Loucy (cell line): ENCODE data around the gene SNAPC3.

ENCODE experiments used
- CTCF ChIP-seq: fragments of 200-600 bp; sonication (generic); conservative IDR thresholded peaks from 2 replicates; pipeline ENCODE4 v1.5.1; 2014; ENCODE audit warnings: mild to moderate bottlenecking, antibody characterized with exemption, low read length
- EZH2phosphoT487 ChIP-seq: fragments of 200-600 bp; IDR thresholded peaks from 2 replicates; pipeline ENCODE4 v1.6.1; 2018; ENCODE audit warnings: antibody characterized with exemption, mild to moderate bottlenecking, moderate library complexity, borderline replicate concordance

DNA sequence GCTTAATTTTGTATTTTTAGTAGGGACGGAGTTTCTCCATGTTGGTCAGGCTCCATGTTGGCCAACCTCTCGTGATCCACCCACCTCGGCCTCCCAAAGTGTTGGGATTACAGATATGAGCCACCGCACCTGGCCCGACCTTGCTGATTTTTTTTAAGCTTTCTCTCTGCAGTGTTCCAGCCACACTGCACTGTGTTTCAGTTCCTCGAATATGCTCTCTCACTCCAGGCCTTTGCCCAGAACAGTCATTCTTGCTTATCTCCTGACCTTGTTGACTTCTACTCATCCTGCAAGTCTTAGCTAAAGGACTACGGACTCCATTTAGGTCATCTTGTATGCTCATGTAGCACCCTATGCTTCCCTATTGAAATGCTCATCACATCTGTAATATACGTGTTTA lies 3.3 kb downstream of the SNAPC3 start:
- TF ChIP-seq CTCF (no peak), EZH2phosphoT487 (no peak)
